H1 (cell line): Measurements from ENCODE around the gene STX19. TPM values are rescaled to one million over a fixed set of nuclear protein-coding genes. Genes with fewer than 3 reads are reported as not detected.

Source experiments
- CTCF ChIA-PET: fragments of 300-600 bp; sonication (Branson Sonifier 250); formaldehyde crosslinking; loops from one replicate; lab custom pipeline; 2021; ENCODE audit not compliant: partially characterized antibody; lab: Charles Lee
- POLR2A ChIA-PET: fragments of 300-600 bp; sonication (Branson Sonifier 250); formaldehyde crosslinking; loops from one replicate; lab custom pipeline; 2021; ENCODE audit warnings: inconsistent platforms; ENCODE audit not compliant: partially characterized antibody; lab: Charles Lee
- DNase-seq, 2 experiments: peaks; one replicate each; pipeline versions ENCODE4 v3.0.0 to v3.0.0-alpha.2; 2010 to 2022; ENCODE audit warnings: low spot score in 2 of 2, low read depth in 1 of 2, mixed read lengths in 1 of 2
- FAIRE-seq: peaks from 2 replicates; lab custom pipeline; 2011; peaks lifted over from hg19 to GRCh38; lab: Jason Lieb, UNC
- H2AFZ ChIP-seq: 2 replicates; pipeline ENCODE4 v1.8.1; 2012; ENCODE audit warnings: low read length, inconsistent platforms
- H2AK5ac ChIP-seq: 2 replicates; pipeline ENCODE4 v1.6.1; 2013; ENCODE audit warnings: low read depth, low read length
- H2BK120ac ChIP-seq: replicated peaks from 2 replicates; pipeline ENCODE3; 2013; ENCODE audit warnings: low read depth, low read length, inconsistent platforms
- H2BK12ac ChIP-seq: 2 replicates; pipeline ENCODE4 v1.6.1; 2013; ENCODE audit warnings: low read depth, low read length
- H2BK15ac ChIP-seq: 2 replicates; pipeline ENCODE4 v1.6.1; 2013; ENCODE audit warnings: low read length
- H2BK20ac ChIP-seq: 2 replicates; pipeline ENCODE4 v1.6.1; 2013; ENCODE audit warnings: low read length
- H2BK5ac ChIP-seq: 2 replicates; pipeline ENCODE4 v1.6.1; 2013; ENCODE audit warnings: low read depth, low read length
- H3K14ac ChIP-seq: 2 replicates; pipeline ENCODE4 v1.6.1; 2013; ENCODE audit warnings: inconsistent platforms; ENCODE audit not compliant: insufficient read length
- H3K18ac ChIP-seq: 2 replicates; pipeline ENCODE4 v1.6.1; 2013; ENCODE audit warnings: low read length; ENCODE audit errors: extremely low read depth
- H3K23ac ChIP-seq: 2 replicates; pipeline ENCODE4 v1.6.1; 2013; ENCODE audit warnings: inconsistent platforms; ENCODE audit not compliant: insufficient read length
- H3K23me2 ChIP-seq: 2 replicates; pipeline ENCODE4 v1.6.1; 2013; ENCODE audit warnings: low read depth, low read length
- H3K27ac ChIP-seq: 2 replicates; pipeline ENCODE4 v1.6.1; 2011; ENCODE audit warnings: low read depth, low read length, inconsistent platforms
- H3K27me3 ChIP-seq, 4 experiments: replicated peaks in 1 of 4; 1 replicate in 1 of 4; 2 replicates in 3 of 4; pipeline versions ENCODE4 v1.6.1 to v1.8.1; 2011 to 2013; ENCODE audit warnings: low read length in 3 of 4, mild to moderate bottlenecking in 3 of 4, inconsistent platforms in 2 of 4, mixed read lengths in 2 of 4, moderate library complexity in 1 of 4; ENCODE audit not compliant: control insufficient read depth in 3 of 4, insufficient read depth in 3 of 4; ENCODE audit errors: extremely low read depth in 1 of 4
- H3K36me3 ChIP-seq, 4 experiments: 2 replicates each; pipeline versions ENCODE4 v1.6.1 to v1.8.1; 2011 to 2013; ENCODE audit warnings: mild to moderate bottlenecking in 4 of 4, low read length in 3 of 4, moderate library complexity in 2 of 4, control low read depth in 1 of 4, inconsistent platforms in 1 of 4; ENCODE audit not compliant: insufficient read depth in 4 of 4, control insufficient read depth in 2 of 4
- H3K4ac ChIP-seq: replicated peaks from 2 replicates; pipeline ENCODE3; 2013; ENCODE audit warnings: low read length, low read depth, mixed read lengths, inconsistent platforms; ENCODE audit not compliant: insufficient read length
- H3K4me1 ChIP-seq, 4 experiments: replicated peaks in 1 of 4; 1 replicate in 1 of 4; 2 replicates in 3 of 4; pipeline versions ENCODE4 v1.6.1 to v1.8.1; 2011 to 2013; ENCODE audit warnings: low read length in 3 of 4, inconsistent platforms in 2 of 4, mixed read lengths in 1 of 4; ENCODE audit not compliant: insufficient read depth in 4 of 4, control insufficient read depth in 3 of 4
- H3K4me2 ChIP-seq, 2 experiments: 2 replicates each; pipeline versions ENCODE4 v1.6.1 to v1.8.1; 2011 to 2013; ENCODE audit warnings: low read depth in 2 of 2, low read length in 2 of 2, control low read depth in 1 of 2, inconsistent platforms in 1 of 2, mild to moderate bottlenecking in 1 of 2; ENCODE audit not compliant: insufficient read depth in 1 of 2
- H3K4me3 ChIP-seq, 4 experiments: fragments of 200-600, 300-600 bp in 1 of 4; sonication (generic), shearing (Covaris generic), sonication (Bioruptor Twin) in 1 of 4; 2 replicates each; pipeline versions ENCODE4 v1.5.1 to v1.8.1; 2011 to 2016; ENCODE audit warnings: low read length in 4 of 4, low read depth in 3 of 4, control low read depth in 2 of 4, inconsistent platforms in 2 of 4, mild to moderate bottlenecking in 2 of 4, mixed read lengths in 1 of 4, moderate library complexity in 1 of 4; ENCODE audit not compliant: insufficient read depth in 2 of 4; ENCODE audit errors: extremely low read depth in 1 of 4
- H3K56ac ChIP-seq: replicated peaks from 2 replicates; pipeline ENCODE3; 2013; ENCODE audit warnings: low read depth, mild to moderate bottlenecking, mixed read lengths, low read length, inconsistent platforms; ENCODE audit not compliant: insufficient read length
- H3K79me1 ChIP-seq: 2 replicates; pipeline ENCODE4 v1.6.1; 2013; ENCODE audit warnings: low read depth, low read length, control low read depth
- H3K79me2 ChIP-seq, 2 experiments: 2 replicates each; pipeline versions ENCODE4 v1.6.1 to v1.8.1; 2012 to 2013; ENCODE audit warnings: low read length in 2 of 2, mild to moderate bottlenecking in 2 of 2, inconsistent platforms in 1 of 2; ENCODE audit not compliant: insufficient read depth in 2 of 2, control insufficient read depth in 1 of 2
- H3K9ac ChIP-seq, 4 experiments: replicated peaks in 1 of 4; 1 replicate in 1 of 4; 2 replicates in 3 of 4; pipeline versions ENCODE4 v1.6.1 to v1.8.1; 2011 to 2013; ENCODE audit warnings: low read depth in 3 of 4, low read length in 3 of 4, control low read depth in 2 of 4, mild to moderate bottlenecking in 2 of 4, moderate library complexity in 2 of 4, inconsistent platforms in 1 of 4; ENCODE audit errors: extremely low read depth in 1 of 4
- H3K9me3 ChIP-seq, 2 experiments: 2 replicates each; pipeline versions ENCODE4 v1.6.1 to v1.8.1; 2012 to 2013; ENCODE audit warnings: mild to moderate bottlenecking in 2 of 2, moderate library complexity in 2 of 2, control low read depth in 1 of 2, inconsistent platforms in 1 of 2, low read depth in 1 of 2, low read length in 1 of 2, mixed read lengths in 1 of 2; ENCODE audit not compliant: insufficient read depth in 2 of 2
- H4K20me1 ChIP-seq, 2 experiments: replicated peaks in 1 of 2; 2 replicates each; pipeline versions ENCODE3 to v1.8.1; 2011 to 2013; ENCODE audit warnings: inconsistent platforms in 2 of 2, low read length in 2 of 2, mild to moderate bottlenecking in 1 of 2; ENCODE audit not compliant: insufficient read depth in 2 of 2, control insufficient read depth in 1 of 2
- H4K5ac ChIP-seq: 2 replicates; pipeline ENCODE4 v1.6.1; 2013; ENCODE audit warnings: low read length, low read depth, mixed read lengths, inconsistent platforms; ENCODE audit not compliant: insufficient read length
- H4K8ac ChIP-seq: 2 replicates; pipeline ENCODE4 v1.8.0; 2013; ENCODE audit warnings: mild to moderate bottlenecking, moderate library complexity, low read length, inconsistent platforms; ENCODE audit not compliant: insufficient read depth; ENCODE audit errors: extremely low read depth
- H4K91ac ChIP-seq: replicated peaks from 2 replicates; pipeline ENCODE3; 2013; ENCODE audit warnings: low read length, mixed read lengths, inconsistent platforms; ENCODE audit not compliant: insufficient read length
- ASH2L ChIP-seq: fragments of 200-600, 300-600 bp; sonication (generic); IDR thresholded peaks from one replicate; pipeline ENCODE4 v1.7.1; 2017; ENCODE audit warnings: low read length
- BRCA1 ChIP-seq: IDR thresholded peaks from 2 replicates; pipeline ENCODE4 v1.6.1; 2012; ENCODE audit warnings: low read depth, low read length, improper control_type of control experiment
- CEBPB ChIP-seq: IDR thresholded peaks from 2 replicates; pipeline ENCODE4 v1.6.1; 2012; ENCODE audit warnings: low read depth, low read length
- JUND ChIP-seq: IDR thresholded peaks from 2 replicates; pipeline ENCODE4 v1.6.1; 2011; ENCODE audit warnings: mild to moderate bottlenecking, improper control_type of control experiment, low read length
- MAX ChIP-seq: IDR thresholded peaks from 2 replicates; pipeline ENCODE4 v1.6.1; 2012; ENCODE audit warnings: inconsistent platforms
- RBBP5 ChIP-seq: IDR thresholded peaks from 2 replicates; pipeline ENCODE4 v1.7.1; 2012; ENCODE audit warnings: low read depth, mild to moderate bottlenecking, inconsistent platforms, low read length, moderate library complexity, borderline replicate concordance
- SP1 ChIP-seq: IDR thresholded peaks from 2 replicates; pipeline ENCODE4 v1.6.1; 2011; ENCODE audit warnings: low read depth, low read length
- WGBS, 2 experiments: shearing (Covaris generic) in 1 of 2; methylation state at CpG; one replicate each; pipeline versions ENCODE4 v1.1.6 to v1.1.7; 2013 to 2015; ENCODE audit warnings: low lambda C conversion rate in 2 of 2, mixed read lengths in 2 of 2, inconsistent platforms in 1 of 2, low coverage in 1 of 2, missing lambda C conversion rate in 1 of 2; ENCODE audit not compliant: insufficient replicate concordance in 2 of 2, insufficient coverage in 1 of 2, insufficient read length in 1 of 2; ENCODE audit errors: extremely low coverage in 1 of 2, missing lambda C conversion rate in 1 of 2; 5-methylcytosine and 5-hydroxymethylcytosine counted together
- polyA plus RNA-seq, 7 experiments: library from polyadenylated mRNA; depleted of rRNA in 3 of 7; stranded (reverse) in 5 of 7; unstranded in 2 of 7; fragments of >200 nt in 5 of 7; fragments of 200-250 nt in 2 of 7; gene quantifications; 1 replicate in 5 of 7; 2 replicates in 1 of 7; 4 replicates in 1 of 7; pipeline versions ENCODE4 v1.2.1 to v1.2.3, GENCODE V29; 2011 to 2013; ENCODE audit warnings: missing spikeins in 2 of 7, mixed read lengths in 2 of 7
- total RNA-seq: library from RNA; stranded (reverse); fragmentation: NEBNext Ultra II Directional; extraction: Animal tissue kit (Norgen Biotek cat#: 25700); gene quantifications from 2 replicates; pipeline ENCODE4 v1.2.1, GENCODE V29; 2021

STX19 gene
- total and polyA plus RNA-seq, 2 of the 8 experiments (the other 6 are each of a cell fraction or from before 2014, with no cell fraction given), result not detected

GRCh38 chr3:93981649-93982048, 46.7 kb downstream of the STX19 start:
- H3K23ac ChIP-seq, result no peak overlapping the region
- FAIRE-seq (no peak), DNase-seq (no peak)
- no peaks in the 10 kb centered on the region for H3K36me3 ChIP-seq
- no peaks in the 10 kb centered on the region for H3K79me1 ChIP-seq
- TF ChIP-seq JUND, result no peak
- TF ChIP-seq CEBPB, result no peak
- TF ChIP-seq ASH2L, result no peak
- no peak for TF ChIP-seq BRCA1
- TF ChIP-seq RBBP5, result no peak
- no peak for TF ChIP-seq MAX
- TF ChIP-seq SP1, result no peak
- no peaks in the 10 kb centered on the region for H4K20me1 ChIP-seq
- 93% methylated on average over 10 of the region's 13 CpGs; no CpG with 5 or more reads in 1 of the 2 experiments for WGBS, 2 experiments
- H2BK120ac ChIP-seq, result no peak overlapping the region
- no peak overlapping the region for H2BK5ac ChIP-seq
- H3K79me2 ChIP-seq, result peaks cover 0 to 38% of the 10 kb centered on the region in 2 experiments; a peak in 2 of 4 replicates
- no peak overlapping the region for H2BK12ac ChIP-seq
- ChIA-PET POLR2A (no interaction called here), CTCF (interaction anchor here (0.8 to 1.6 kb wide), 3 partner anchors 12 to 88 kb away, joined by 3 to 6 read pairs (median 3); no protein-coding TSS in a partner anchor)
- H4K5ac ChIP-seq, result no peak overlapping the region
- no peak overlapping the region for H3K4ac ChIP-seq
- no peak overlapping the region for H3K27ac ChIP-seq
- H4K8ac ChIP-seq, result no peak overlapping the region
- H3K56ac ChIP-seq, result no peak overlapping the region
- H2BK20ac ChIP-seq, result no peak overlapping the region
- no peak overlapping the region for H4K91ac ChIP-seq
- H3K4me2 ChIP-seq, result peak overlapping the region; percentile 56 to 75; a peak in 2 of 4 replicates
- H2AK5ac ChIP-seq, result no peak overlapping the region
- no peaks in the 10 kb centered on the region for H3K23me2 ChIP-seq
- no peak overlapping the region for H3K9ac ChIP-seq
- no peaks in the 10 kb centered on the region for H3K9me3 ChIP-seq
- no peak overlapping the region for H3K14ac ChIP-seq
- H2BK15ac ChIP-seq, result no peak overlapping the region
- H2AFZ ChIP-seq, result no peak overlapping the region
- H3K4me1 ChIP-seq, result peaks cover 0 to 3% (median 0%) of the 10 kb centered on the region in 4 experiments; a peak in 1 of 7 replicates
- H3K4me3 ChIP-seq, result no peak overlapping the region; a peak in 1 of 8 replicates
- H3K27me3 ChIP-seq, result no peaks in the 10 kb centered on the region
- no peak overlapping the region for H3K18ac ChIP-seq
